HEK293 (cell line): ENCODE data around the gene PHTF1.

Source experiments
- CTCF ChIA-PET: fragments of 350-600 bp; formaldehyde crosslinking; extraction: SDS; loops from one replicate; lab custom pipeline; 2021; ENCODE audit warnings: antibody characterized with exemption; lab: Yijun Ruan, JAX
- POLR2A ChIA-PET: fragments of 300-600 bp; formaldehyde crosslinking; extraction: SDS; loops from one replicate; lab custom pipeline; 2020; ENCODE audit warnings: antibody characterized with exemption, inconsistent platforms; lab: Yijun Ruan, JAX
- H3K27ac ChIP-seq: fragments of 200-500 bp; sonication (Bioruptor generic); 2 replicates; pipeline ENCODE4 v1.5.1; 2014; ENCODE audit warnings: low read depth, low read length, control low read depth, inconsistent platforms; ENCODE audit errors: extremely low read depth
- H3K36me3 ChIP-seq, 2 experiments: fragments of 200-500 bp in 1 of 2; sonication (Bioruptor generic) in 1 of 2; 1 replicate in 1 of 2; 2 replicates in 1 of 2; pipeline ENCODE4 v1.5.1; 2014 to 2017; ENCODE audit warnings: inconsistent platforms in 2 of 2, low read length in 2 of 2; ENCODE audit not compliant: control insufficient read depth in 2 of 2, insufficient read depth in 1 of 2
- H3K4me1 ChIP-seq: fragments of 200-500 bp; sonication (Bioruptor generic); 2 replicates; pipeline ENCODE4 v1.5.1; 2014; ENCODE audit warnings: mild to moderate bottlenecking, low read length, inconsistent platforms; ENCODE audit not compliant: control insufficient read depth, insufficient read depth
- H3K4me3 ChIP-seq: 2 replicates; pipeline ENCODE4 v1.5.1; 2011; ENCODE audit warnings: low read depth, mild to moderate bottlenecking, control low read depth, low read length, moderate library complexity
- H3K9me3 ChIP-seq: fragments of 200-500 bp; sonication (Bioruptor generic); 2 replicates; pipeline ENCODE4 v1.5.1; 2014; ENCODE audit warnings: low read depth, low read length, inconsistent platforms; ENCODE audit not compliant: control insufficient read depth, insufficient read depth
- BCL11A ChIP-seq: fragments of 450-650 bp; formaldehyde crosslinking; IDR thresholded peaks from 2 replicates; pipeline ENCODE4 v1.5.1; 2016; ENCODE audit warnings: low read depth, missing biosample characterization, missing genetic modification characterization
- GLIS2 ChIP-seq: fragments of 450-650 bp; formaldehyde crosslinking; IDR thresholded peaks from 2 replicates; pipeline ENCODE4 v1.5.1; 2016; ENCODE audit warnings: missing biosample characterization, missing genetic modification characterization
- KLF16 ChIP-seq: fragments of 450-650 bp; formaldehyde crosslinking; IDR thresholded peaks from 2 replicates; pipeline ENCODE4 v1.5.1; 2017; ENCODE audit warnings: missing biosample characterization, missing genetic modification characterization
- ZBTB11 ChIP-seq: fragments of 450-650 bp; formaldehyde crosslinking; conservative IDR thresholded peaks from 2 replicates; pipeline ENCODE4 v1.5.1; 2016; ENCODE audit warnings: low read depth, missing biosample characterization, missing genetic modification characterization
- ZNF114 ChIP-seq: fragments of 450-650 bp; formaldehyde crosslinking; IDR thresholded peaks from 2 replicates; pipeline ENCODE4 v1.5.0; 2017; ENCODE audit warnings: missing biosample characterization, missing genetic modification characterization
- ZNF121 ChIP-seq: fragments of 450-650 bp; formaldehyde crosslinking; IDR thresholded peaks from 2 replicates; pipeline ENCODE4 v1.5.1; 2016; ENCODE audit warnings: missing biosample characterization, missing genetic modification characterization
- ZNF140 ChIP-seq: fragments of 450-650 bp; formaldehyde crosslinking; IDR thresholded peaks from 2 replicates; pipeline ENCODE4 v1.5.1; 2016; ENCODE audit warnings: missing biosample characterization, missing genetic modification characterization
- ZNF157 ChIP-seq: fragments of 450-650 bp; formaldehyde crosslinking; IDR thresholded peaks from 2 replicates; pipeline ENCODE4 v1.5.1; 2016; ENCODE audit warnings: missing biosample characterization, missing genetic modification characterization
- ZNF175 ChIP-seq: fragments of 450-650 bp; formaldehyde crosslinking; IDR thresholded peaks from 2 replicates; pipeline ENCODE4 v1.5.1; 2016; ENCODE audit warnings: missing biosample characterization, missing genetic modification characterization
- ZNF211 ChIP-seq: fragments of 450-650 bp; formaldehyde crosslinking; IDR thresholded peaks from 2 replicates; pipeline ENCODE4 v1.5.1; 2016; ENCODE audit warnings: low read depth, missing biosample characterization, missing genetic modification characterization
- ZNF23 ChIP-seq: fragments of 450-650 bp; formaldehyde crosslinking; IDR thresholded peaks from 2 replicates; pipeline ENCODE4 v1.5.1; 2016; ENCODE audit warnings: missing biosample characterization, missing genetic modification characterization, borderline replicate concordance
- ZNF274 ChIP-seq, 2 experiments: fragments of 200-500 bp in 1 of 2; fragments of 450-650 bp in 1 of 2; sonication (Bioruptor generic) in 1 of 2; formaldehyde crosslinking in 1 of 2; IDR thresholded peaks; 2 replicates each; pipeline versions ENCODE4 v1.5.1 to v1.6.1; 2014 to 2016; ENCODE audit warnings: borderline replicate concordance in 1 of 2, inconsistent platforms in 1 of 2, low read length in 1 of 2, missing biosample characterization in 1 of 2, missing genetic modification characterization in 1 of 2
- ZNF416 ChIP-seq: fragments of 450-650 bp; formaldehyde crosslinking; IDR thresholded peaks from 2 replicates; pipeline ENCODE4 v1.5.1; 2016; ENCODE audit warnings: missing biosample characterization, missing genetic modification characterization
- ZNF433 ChIP-seq: fragments of 450-650 bp; formaldehyde crosslinking; IDR thresholded peaks from 2 replicates; pipeline ENCODE4 v1.5.1; 2016; ENCODE audit warnings: missing biosample characterization, missing genetic modification characterization, low read depth
- ZNF48 ChIP-seq: fragments of 450-650 bp; formaldehyde crosslinking; IDR thresholded peaks from 2 replicates; pipeline ENCODE4 v1.5.1; 2016; ENCODE audit warnings: missing biosample characterization, missing genetic modification characterization
- ZNF501 ChIP-seq: fragments of 450-650 bp; formaldehyde crosslinking; IDR thresholded peaks from 2 replicates; pipeline ENCODE4 v1.5.1; 2016; ENCODE audit warnings: missing biosample characterization, missing genetic modification characterization
- ZNF621 ChIP-seq: fragments of 450-650 bp; formaldehyde crosslinking; IDR thresholded peaks from 2 replicates; pipeline ENCODE4 v1.5.1; 2017; ENCODE audit warnings: missing biosample characterization, missing genetic modification characterization
- ZNF658 ChIP-seq: fragments of 450-650 bp; formaldehyde crosslinking; IDR thresholded peaks from 2 replicates; pipeline ENCODE4; 2016; ENCODE audit warnings: missing biosample characterization, missing genetic modification characterization
- ZNF670 ChIP-seq: fragments of 450-650 bp; formaldehyde crosslinking; IDR thresholded peaks from 2 replicates; pipeline ENCODE4 v1.5.1; 2016; ENCODE audit warnings: missing biosample characterization, missing genetic modification characterization, low read depth
- ZNF776 ChIP-seq: fragments of 450-650 bp; formaldehyde crosslinking; IDR thresholded peaks from 2 replicates; pipeline ENCODE4 v1.5.0; 2017; ENCODE audit warnings: missing biosample characterization, missing genetic modification characterization, borderline replicate concordance
- ZNF837 ChIP-seq: fragments of 450-650 bp; formaldehyde crosslinking; IDR thresholded peaks from 2 replicates; pipeline ENCODE4 v1.5.1; 2016; ENCODE audit warnings: missing biosample characterization, missing genetic modification characterization
- TF ChIP-seq, protein P1 (sequence below): fragments of 450-650 bp; formaldehyde crosslinking; IDR thresholded peaks from 2 replicates; pipeline ENCODE4 v1.5.1; 2016; ENCODE audit warnings: missing biosample characterization, missing genetic modification characterization
- TF ChIP-seq, protein P2 (sequence below): fragments of 450-650 bp; formaldehyde crosslinking; IDR thresholded peaks from 2 replicates; pipeline ENCODE4 v1.5.1; 2016; ENCODE audit warnings: missing biosample characterization, missing genetic modification characterization

PHTF1 gene

GRCh38 chr1:113692342-113692741 is 66.9 kb downstream of the PHTF1 start (continued):
- no peak for TF ChIP-seq ZNF501
- TF ChIP-seq GLIS2 (tag by site-specific recombination), result no peak
- TF ChIP-seq, all 188 proteins: peak for 0

DNA sequence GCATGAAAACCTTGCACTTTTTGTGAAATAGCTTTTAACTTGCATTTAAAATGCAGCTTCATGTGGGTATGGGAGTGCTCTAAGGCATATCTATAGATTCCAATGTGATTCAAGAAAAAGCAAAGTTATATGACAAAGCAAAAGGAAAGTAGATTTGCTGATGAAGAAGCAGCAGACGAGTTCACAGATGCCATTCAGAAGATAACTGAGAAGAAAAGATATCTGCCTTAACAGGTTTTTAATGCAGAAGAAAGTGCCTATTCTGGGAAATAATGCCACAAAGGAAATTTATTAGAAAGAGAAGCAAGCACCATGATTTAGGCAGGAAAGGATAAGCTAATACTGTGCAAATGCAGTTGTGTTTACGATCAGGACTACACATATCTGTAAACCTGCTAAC is 68.1 kb downstream of the PHTF1 start:
- ChIA-PET POLR2A (no interaction called here), CTCF (no interaction called here)
- H3K36me3 ChIP-seq, result peaks cover 0 to 34% of the 10 kb centered on the region in 2 experiments; a peak in 1 of 3 replicates
- no peak overlapping the region for H3K4me3 ChIP-seq
- H3K9me3 ChIP-seq, result no peaks in the 10 kb centered on the region
- TF ChIP-seq ZNF776 (tag by site-specific recombination), result no peak
- TF ChIP-seq ZNF121 (tag by site-specific recombination), result no peak
- no peak for TF ChIP-seq ZNF274 (IDR thresholded peaks at IDR 0.05; ENCODE audit: low read length)
- no peak for TF ChIP-seq ZNF274 (tag by site-specific recombination; IDR thresholded peaks at IDR 0.05; ENCODE audit: borderline replicate concordance)
- TF ChIP-seq ZNF114, result no peak
- TF ChIP-seq ZNF140 (tag by site-specific recombination), result no peak
- TF ChIP-seq ZNF175 (tag by site-specific recombination), result no peak
- no peak for TF ChIP-seq ZNF416 (tag by site-specific recombination)
- H3K4me1 ChIP-seq, result no peaks in the 10 kb centered on the region
- no peak overlapping the region for H3K27ac ChIP-seq

- POLR2A ChIA-PET, result no interaction called here
- no peak overlapping the region for H3K4me3 ChIP-seq
- H3K36me3 ChIP-seq, result peaks cover 0 to 33% of the 10 kb centered on the region in 2 experiments; a peak in 1 of 3 replicates
Measured at GRCh38 chr1:113686891-113687618, 72.2 kb downstream of the PHTF1 start.

More at GRCh38 chr1:113686891-113687618, 72.2 kb downstream of the PHTF1 start:
- TF ChIP-seq ZNF621 (tag by site-specific recombination) (no peak), ZNF837 (tag by site-specific recombination) (no peak), ZNF211 (no peak), ZNF658 (tag by site-specific recombination) (no peak), KLF16 (no peak), ZNF433 (tag by site-specific recombination) (no peak), ZNF670 (tag by site-specific recombination) (no peak), ZNF157 (tag by site-specific recombination) (no peak), ZNF48 (tag by site-specific recombination) (no peak), BCL11A (tag by site-specific recombination) (no peak), ZBTB11 (no peak), ZNF23 (tag by site-specific recombination) (no peak)
- TF ChIP-seq, protein P1, sequence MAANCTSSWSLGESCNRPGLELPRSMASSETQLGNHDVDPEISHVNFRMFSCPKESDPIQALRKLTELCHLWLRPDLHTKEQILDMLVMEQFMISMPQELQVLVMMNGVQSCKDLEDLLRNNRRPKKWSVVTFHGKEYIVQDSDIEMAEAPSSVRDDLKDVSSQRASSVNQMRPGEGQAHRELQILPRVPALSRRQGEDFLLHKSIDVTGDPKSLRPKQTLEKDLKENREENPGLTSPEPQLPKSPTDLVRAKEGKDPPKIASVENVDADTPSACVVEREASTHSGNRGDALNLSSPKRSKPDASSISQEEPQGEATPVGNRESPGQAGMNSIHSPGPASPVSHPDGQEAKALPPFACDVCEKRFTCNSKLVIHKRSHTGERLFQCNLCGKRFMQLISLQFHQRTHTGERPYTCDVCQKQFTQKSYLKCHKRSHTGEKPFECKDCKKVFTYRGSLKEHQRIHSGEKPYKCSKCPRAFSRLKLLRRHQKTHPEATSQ (tag by site-specific recombination), result no peak
- TF ChIP-seq, protein P2, sequence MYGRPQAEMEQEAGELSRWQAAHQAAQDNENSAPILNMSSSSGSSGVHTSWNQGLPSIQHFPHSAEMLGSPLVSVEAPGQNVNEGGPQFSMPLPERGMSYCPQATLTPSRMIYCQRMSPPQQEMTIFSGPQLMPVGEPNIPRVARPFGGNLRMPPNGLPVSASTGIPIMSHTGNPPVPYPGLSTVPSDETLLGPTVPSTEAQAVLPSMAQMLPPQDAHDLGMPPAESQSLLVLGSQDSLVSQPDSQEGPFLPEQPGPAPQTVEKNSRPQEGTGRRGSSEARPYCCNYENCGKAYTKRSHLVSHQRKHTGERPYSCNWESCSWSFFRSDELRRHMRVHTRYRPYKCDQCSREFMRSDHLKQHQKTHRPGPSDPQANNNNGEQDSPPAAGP (tag by site-specific recombination), result no peak
- Histone ChIP-seq H3K27ac (no peak overlapping the region), H3K4me1 (no peaks in the 10 kb centered on the region), H3K9me3 (no peaks in the 10 kb centered on the region)
- CTCF ChIA-PET, result interaction anchor here (0.5 kb wide), 1 partner anchor 30 kb away, joined by 3 read pairs; no protein-coding TSS in a partner anchor
